ENCODE data around the gene TMLHE. TPM values are rescaled to one million over a fixed set of nuclear protein-coding genes. Genes with fewer than 3 reads are reported as not detected.
"Not testable (repeated sequence)": the region's sequence is repeated elsewhere in the genome, so short reads cannot be mapped to it uniquely, and the experiment has no call there.

The TMLHE gene, protein sequence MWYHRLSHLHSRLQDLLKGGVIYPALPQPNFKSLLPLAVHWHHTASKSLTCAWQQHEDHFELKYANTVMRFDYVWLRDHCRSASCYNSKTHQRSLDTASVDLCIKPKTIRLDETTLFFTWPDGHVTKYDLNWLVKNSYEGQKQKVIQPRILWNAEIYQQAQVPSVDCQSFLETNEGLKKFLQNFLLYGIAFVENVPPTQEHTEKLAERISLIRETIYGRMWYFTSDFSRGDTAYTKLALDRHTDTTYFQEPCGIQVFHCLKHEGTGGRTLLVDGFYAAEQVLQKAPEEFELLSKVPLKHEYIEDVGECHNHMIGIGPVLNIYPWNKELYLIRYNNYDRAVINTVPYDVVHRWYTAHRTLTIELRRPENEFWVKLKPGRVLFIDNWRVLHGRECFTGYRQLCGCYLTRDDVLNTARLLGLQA
- 10.0 and 11.5 TPM in 2 replicates for total RNA-seq (2014; rRNA removed; shearing (Covaris generic))

GRCh38 chrX:155612312-155613224, at the start of gene TMLHE, which contains the start of gene SPRY3:
Gene TMLHE, minus strand, starts transcription at chrX:155612952. Its CDS starts 67,676 bp downstream, at chrX:155545276.
Gene SPRY3, plus strand, starts transcription at chrX:155612586.
- DNase-seq (ENCODE audit: low spot score): peak; percentile 81

- DNase-seq (ENCODE audit: low spot score): peak; percentile 17
These were observed 49.5 kb upstream of the TMLHE start for GRCh38 chrX:155662282-155662681.

GRCh38 chrX:155645180-155645579, 32.4 kb upstream of the TMLHE start:
- no peak for DNase-seq (ENCODE audit: low spot score)

GRCh38 chrX:155643240-155643639, 30.5 kb upstream of the TMLHE start:
- DNase-seq (ENCODE audit: low spot score): no peak

GRCh38 chrX:155641371-155641770, 28.6 kb upstream of the TMLHE start:
- not testable (repeated sequence) for DNase-seq (ENCODE audit: low spot score)

GRCh38 chrX:155637714-155638113, 25.0 kb upstream of the TMLHE start:
- no peak for DNase-seq (ENCODE audit: low spot score)

- not testable (repeated sequence) for DNase-seq (ENCODE audit: low spot score)
These were observed 22.3 kb upstream of the TMLHE start for GRCh38 chrX:155635019-155635418.

- peak; percentile 12 for DNase-seq (ENCODE audit: low spot score)
These were observed 19.8 kb upstream of the TMLHE start for GRCh38 chrX:155632431-155633100.

- not testable (repeated sequence) for DNase-seq (ENCODE audit: low spot score)
These were observed 7.4 kb upstream of the TMLHE start for GRCh38 chrX:155620110-155620509.

DNA sequence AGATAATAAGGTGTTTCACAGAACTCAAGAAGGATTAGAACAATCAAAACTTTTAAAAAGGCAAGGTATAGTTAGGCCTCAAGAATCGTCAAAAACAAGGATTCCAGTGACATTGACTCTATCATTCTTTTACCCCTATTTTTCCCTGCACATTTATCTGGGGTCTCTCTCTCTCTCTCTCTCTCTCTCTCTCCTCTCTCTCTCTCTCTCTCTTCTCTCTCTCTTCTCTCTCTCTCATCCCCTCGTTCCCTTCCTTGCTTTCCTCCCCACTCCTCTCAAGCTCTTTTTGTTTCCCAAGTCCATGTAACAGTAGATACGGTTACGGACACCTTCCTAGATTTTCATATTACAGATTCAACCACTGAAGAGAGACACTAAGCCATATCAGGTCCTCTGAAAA, 3.2 kb upstream of the TMLHE start:
- DNase-seq (ENCODE audit: low spot score): no peak

- DNase-seq (ENCODE audit: low spot score): no peak
These were observed 1.3 kb upstream of the TMLHE start for GRCh38 chrX:155613927-155614559.

DNA sequence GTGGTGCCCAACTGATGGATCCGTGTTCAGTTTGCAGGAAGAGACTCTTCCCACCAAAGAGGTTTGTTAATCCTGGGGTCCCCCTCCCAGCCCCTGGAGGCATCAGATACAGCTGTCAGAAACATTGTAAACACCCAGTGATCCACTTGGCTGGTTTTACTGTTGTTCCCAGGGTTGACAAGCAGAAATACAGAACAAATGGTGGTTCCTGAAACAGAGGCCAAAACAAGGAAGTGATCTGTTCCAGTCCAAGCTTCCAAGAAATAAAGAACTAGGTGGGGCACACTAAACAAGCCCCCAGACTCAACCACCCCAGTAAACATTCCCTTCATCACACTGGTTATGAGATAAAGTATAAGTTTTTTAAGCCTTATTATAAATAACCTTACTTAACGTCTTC, 1.4 kb downstream of the TMLHE start:
- no peak for DNase-seq (ENCODE audit: low spot score)

GRCh38 chrX:155592981-155593380, 19.8 kb downstream of the TMLHE start:
- DNase-seq (ENCODE audit: low spot score): no peak

DNA sequence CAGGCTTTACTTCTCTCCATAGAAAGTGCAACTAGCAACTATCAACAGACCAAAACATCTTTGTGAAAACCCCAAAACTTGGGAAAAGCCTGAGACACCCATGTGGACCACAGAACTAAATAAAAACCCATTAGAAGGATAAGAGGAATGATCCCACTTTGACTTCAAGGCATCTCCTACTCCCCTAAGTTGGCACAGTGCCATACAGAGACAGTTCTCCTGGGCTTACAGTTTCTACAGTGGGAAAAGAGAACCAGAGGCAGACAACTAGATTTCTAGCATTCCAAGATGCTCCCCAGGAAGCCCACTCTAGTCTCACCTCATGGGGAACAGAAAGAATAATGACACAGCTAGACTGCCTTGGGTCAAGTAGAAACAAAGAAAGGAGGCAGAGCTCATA, 20.4 kb downstream of the TMLHE start:
- DNase-seq (ENCODE audit: low spot score): no peak

GRCh38 chrX:155577682-155578081, 35.1 kb downstream of the TMLHE start:
- DNase-seq (ENCODE audit: low spot score): no peak

GRCh38 chrX:155563099-155563498, 49.7 kb downstream of the TMLHE start:
- DNase-seq (ENCODE audit: low spot score): no peak

DNA sequence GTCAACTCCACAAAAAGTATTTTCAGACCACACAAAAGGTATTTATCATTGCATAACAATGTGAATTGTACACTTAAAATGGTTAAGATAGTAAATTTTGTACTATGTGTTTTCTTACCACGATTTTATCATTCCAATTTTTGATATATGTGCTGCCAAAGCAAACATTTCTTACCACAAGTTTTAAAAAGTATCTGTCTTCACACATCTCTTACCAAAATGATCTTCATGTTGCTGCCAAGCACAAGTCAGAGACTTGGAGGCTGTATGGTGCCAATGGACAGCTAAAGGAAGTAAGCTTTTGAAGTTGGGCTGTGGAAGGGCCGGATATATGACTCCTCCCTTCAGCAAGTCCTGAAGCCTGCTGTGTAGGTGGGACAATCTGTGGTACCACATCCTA, 67.9 kb downstream of the TMLHE start:
- no peak for DNase-seq (ENCODE audit: low spot score)

DNA sequence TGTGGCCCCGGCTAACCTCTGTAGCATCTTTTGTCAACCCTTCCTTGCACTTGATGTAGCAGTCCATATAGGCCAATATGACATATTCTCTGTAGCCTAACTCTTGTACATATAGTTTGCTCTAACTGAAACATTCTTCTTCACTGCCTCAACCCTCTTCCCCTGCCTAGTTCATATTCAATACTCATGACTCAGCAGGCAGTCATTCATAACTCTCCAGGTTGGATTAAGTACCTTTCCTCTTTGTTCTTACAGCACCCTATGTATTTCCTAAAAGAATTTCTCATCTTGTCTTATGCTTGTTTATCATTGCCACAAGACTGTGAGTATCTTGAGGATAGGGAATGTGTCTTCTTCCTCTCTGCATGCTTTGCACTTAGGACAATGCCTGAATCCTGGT, 76.9 kb downstream of the TMLHE start:
- DNase-seq (ENCODE audit: low spot score): no peak

GRCh38 chrX:155534800-155535199, 78.0 kb downstream of the TMLHE start:
- peak; percentile 31 for DNase-seq (ENCODE audit: low spot score)

- DNase-seq (ENCODE audit: low spot score): not testable (repeated sequence)
These were observed 85.7 kb downstream of the TMLHE start for GRCh38 chrX:155527023-155527422.

- DNase-seq (ENCODE audit: low spot score): no peak
These were observed 98.5 kb downstream of the TMLHE start for GRCh38 chrX:155514225-155514624.

Data from HT-29 (cell line).